DOHH2 (cell line): Measurements from ENCODE around the gene SOBP.
A peak's percentile ranks its signal among the peaks of the same experiment; 100 is the strongest.

Experiments
- H3F3A ChIP-seq: fragments of 200-600 bp; sonication (generic), shearing (Covaris generic); 2 replicates; pipeline ENCODE4 v1.6.0; 2016; ENCODE audit warnings: antibody characterized with exemption, mild to moderate bottlenecking; ENCODE audit not compliant: control insufficient read depth, insufficient read depth
- H3K27ac ChIP-seq: fragments of 200-600 bp; sonication (generic); 2 replicates; pipeline ENCODE4 v1.5.1; 2014; ENCODE audit warnings: low read depth, mild to moderate bottlenecking, low read length, moderate library complexity
- H3K27me3 ChIP-seq: fragments of 200-600 bp; sonication (generic); 2 replicates; pipeline ENCODE4 v1.6.1; 2014; ENCODE audit warnings: mild to moderate bottlenecking, low read length, mixed read lengths; ENCODE audit not compliant: control insufficient read depth
- H3K36me3 ChIP-seq: fragments of 200-600 bp; sonication (generic); 2 replicates; pipeline ENCODE4 v1.6.1; 2014; ENCODE audit warnings: mild to moderate bottlenecking, low read length, moderate library complexity, mixed read lengths; ENCODE audit not compliant: control insufficient read depth
- H3K4me1 ChIP-seq: fragments of 200-600 bp; sonication (generic); 2 replicates; pipeline ENCODE4 v1.6.1; 2014; ENCODE audit warnings: mild to moderate bottlenecking, low read length, mixed read lengths; ENCODE audit not compliant: control insufficient read depth
- H3K4me2 ChIP-seq: fragments of 200-600 bp; sonication (generic); 2 replicates; pipeline ENCODE4 v1.6.0; 2014; ENCODE audit warnings: mild to moderate bottlenecking, low read length, moderate library complexity
- H3K4me3 ChIP-seq: fragments of 200-600 bp; sonication (generic); 2 replicates; pipeline ENCODE4 v1.5.1; 2014; ENCODE audit warnings: mild to moderate bottlenecking, low read length, mixed read lengths
- H3K79me2 ChIP-seq: fragments of 200-600 bp; sonication (generic); 2 replicates; pipeline ENCODE4 v1.6.1; 2014; ENCODE audit warnings: mild to moderate bottlenecking, low read length, mixed read lengths; ENCODE audit not compliant: control insufficient read depth
- H3K9me2 ChIP-seq: fragments of 200-600 bp; sonication (generic); replicated peaks from 2 replicates; pipeline ENCODE4 v1.6.1; 2014; ENCODE audit warnings: mild to moderate bottlenecking, low read length, mixed read lengths; ENCODE audit not compliant: control insufficient read depth
- H3K9me3 ChIP-seq: fragments of 200-600 bp; sonication (generic); 2 replicates; pipeline ENCODE4 v1.6.1; 2014; ENCODE audit warnings: antibody characterized with exemption, low read length, mixed read lengths; ENCODE audit not compliant: control insufficient read depth, insufficient read depth
- H4K20me1 ChIP-seq: fragments of 200-600 bp; sonication (generic); 2 replicates; pipeline ENCODE4 v1.6.0; 2014; ENCODE audit warnings: low read depth, mild to moderate bottlenecking, antibody characterized with exemption, low read length, moderate library complexity; ENCODE audit not compliant: control insufficient read depth, insufficient read depth
- CTCF ChIP-seq: fragments of 200-600 bp; sonication (generic); IDR thresholded peaks from one replicate; pipeline ENCODE4 v1.5.1; 2014; ENCODE audit warnings: antibody characterized with exemption, mild to moderate bottlenecking, low read depth, low read length; ENCODE audit not compliant: poor library complexity, severe bottlenecking
- EZH2phosphoT487 ChIP-seq: fragments of 200-600 bp; sonication (generic); IDR thresholded peaks from 2 replicates; pipeline ENCODE4 v1.6.1; 2017; ENCODE audit warnings: borderline replicate concordance, mild to moderate bottlenecking, antibody characterized with exemption, low read length, moderate library complexity, mixed read lengths

Gene SOBP

GRCh38 chr6:107447663-107448216, 42.2 kb upstream of the SOBP start:
- TF ChIP-seq CTCF (no peak), EZH2phosphoT487 (no peak)
- no peaks in the 10 kb centered on the region for H3K27me3 ChIP-seq
- no peak overlapping the region for H3K27ac ChIP-seq
- H4K20me1 ChIP-seq = no peaks in the 10 kb centered on the region
- H3K4me2 ChIP-seq = no peak overlapping the region
- no peaks in the 10 kb centered on the region for H3K9me2 ChIP-seq
- H3K4me3 ChIP-seq = no peak overlapping the region
- H3K9me3 ChIP-seq = peaks cover 32% of the 10 kb centered on the region
- peaks cover 4% of the 10 kb centered on the region; the same call in 1 of the 2 replicates for H3K4me1 ChIP-seq
- no peaks in the 10 kb centered on the region; the same call in 1 of the 2 replicates for H3K36me3 ChIP-seq
- H3F3A ChIP-seq = no peaks in the 10 kb centered on the region
- peaks cover 11% of the 10 kb centered on the region for H3K79me2 ChIP-seq

GRCh38 chr6:107448776-107449175, 41.1 kb upstream of the SOBP start:
- Histone ChIP-seq H3K27me3 (no peaks in the 10 kb centered on the region), H3K36me3 (peaks cover 4% of the 10 kb centered on the region; the same call in 1 of the 2 replicates), H3K27ac (no peak overlapping the region)

GRCh38 chr6:107458672-107459282, 31.1 kb upstream of the SOBP start:
- H3K9me3 ChIP-seq = no peaks in the 10 kb centered on the region
- peaks cover 7% of the 10 kb centered on the region; the same call in 1 of the 2 replicates for H3K36me3 ChIP-seq
- H3K27ac ChIP-seq = peak overlapping the region; percentile 77
- no peaks in the 10 kb centered on the region; the same call in 1 of the 2 replicates for H3K9me2 ChIP-seq
- no peaks in the 10 kb centered on the region for H4K20me1 ChIP-seq
- H3K4me2 ChIP-seq = peak overlapping the region; percentile 95
- H3K79me2 ChIP-seq = peaks cover 44% of the 10 kb centered on the region
- TF ChIP-seq EZH2phosphoT487 = no peak
- no peak for TF ChIP-seq CTCF
- H3K4me1 ChIP-seq = peaks cover 23% of the 10 kb centered on the region
- H3K27me3 ChIP-seq = no peaks in the 10 kb centered on the region
- no peaks in the 10 kb centered on the region for H3F3A ChIP-seq
- peak overlapping the region; percentile 97 for H3K4me3 ChIP-seq

More at GRCh38 chr6:107448776-107449175, 41.1 kb upstream of the SOBP start:
- no peaks in the 10 kb centered on the region for H3K9me2 ChIP-seq
- peaks cover 4% of the 10 kb centered on the region; the same call in 1 of the 2 replicates for H3K4me1 ChIP-seq
- no peak overlapping the region for H3K4me3 ChIP-seq
- TF ChIP-seq EZH2phosphoT487 (no peak), CTCF (no peak)
- H3K9me3 ChIP-seq = peaks cover 32% of the 10 kb centered on the region
- H4K20me1 ChIP-seq = no peaks in the 10 kb centered on the region
- no peak overlapping the region for H3K4me2 ChIP-seq
- peaks cover 14% of the 10 kb centered on the region for H3K79me2 ChIP-seq
- no peaks in the 10 kb centered on the region for H3F3A ChIP-seq
